GM21423 (cell line): ENCODE measurements around the gene CDH12.
"Not testable (repeated sequence)": the region's sequence is repeated elsewhere in the genome, so short reads cannot be mapped to it uniquely, and the experiment has no call there.

ENCODE experiments used
- ATAC-seq: cut with Tn5 transposase; IDR thresholded peaks from one replicate; pipeline ENCODE4 v1.9.1; 2021; ENCODE audit warnings: mild to moderate bottlenecking, moderate library complexity; ENCODE audit not compliant: unreplicated experiment

The CDH12 gene

GRCh38 chr5:22852807-22853660 lies at the start of gene CDH12:
Gene CDH12 (minus strand): TSS chr5:22853344.
- ATAC-seq: peak; percentile 62

GRCh38 chr5:22901885-22902284 lies 48.7 kb upstream of the CDH12 start:
- ATAC-seq: no peak

GRCh38 chr5:22900801-22901310 lies 47.7 kb upstream of the CDH12 start:
- no peak for ATAC-seq

GRCh38 chr5:22899341-22899740 lies 46.2 kb upstream of the CDH12 start:
- ATAC-seq: no peak

- ATAC-seq: no peak
Measured at GRCh38 chr5:22896152-22896551, 43.0 kb upstream of the CDH12 start.

GRCh38 chr5:22892441-22892840 lies 39.3 kb upstream of the CDH12 start:
- ATAC-seq: no peak

- ATAC-seq: no peak
Measured at GRCh38 chr5:22889720-22890119, 36.6 kb upstream of the CDH12 start.

GRCh38 chr5:22887566-22887965 lies 34.4 kb upstream of the CDH12 start:
- ATAC-seq: no peak

- ATAC-seq: not testable (repeated sequence)
Measured at GRCh38 chr5:22858911-22859310, 5.8 kb upstream of the CDH12 start.

GRCh38 chr5:22855824-22856223 lies 2.7 kb upstream of the CDH12 start:
- no peak for ATAC-seq

GRCh38 chr5:22850981-22851380 lies 2.2 kb downstream of the CDH12 start:
- no peak for ATAC-seq

- no peak for ATAC-seq
Measured at GRCh38 chr5:22846693-22847092, 6.5 kb downstream of the CDH12 start.

- no peak for ATAC-seq
Measured at GRCh38 chr5:22844636-22845035, 8.5 kb downstream of the CDH12 start.

- ATAC-seq: no peak
Measured at GRCh38 chr5:22844155-22844554, 9.0 kb downstream of the CDH12 start.

- no peak for ATAC-seq
Measured at GRCh38 chr5:22842574-22842973, 10.6 kb downstream of the CDH12 start.

- no peak for ATAC-seq
Measured at GRCh38 chr5:22837803-22838202, 15.3 kb downstream of the CDH12 start.

- no peak for ATAC-seq
Measured at GRCh38 chr5:22835686-22836085, 17.5 kb downstream of the CDH12 start.

GRCh38 chr5:22793463-22793862 lies 59.7 kb downstream of the CDH12 start:
- ATAC-seq: no peak

GRCh38 chr5:22787807-22788206 lies 65.3 kb downstream of the CDH12 start:
- ATAC-seq: no peak

- ATAC-seq: no peak
Measured at GRCh38 chr5:22787398-22787797, 65.7 kb downstream of the CDH12 start.

- ATAC-seq: no peak
Measured at GRCh38 chr5:22780756-22781155, 72.4 kb downstream of the CDH12 start.

GRCh38 chr5:22779499-22779898 lies 73.6 kb downstream of the CDH12 start:
- ATAC-seq: no peak

- no peak for ATAC-seq
Measured at GRCh38 chr5:22776285-22776684, 76.9 kb downstream of the CDH12 start.
